ENCODE measurements around the gene ASIP. TPM values are rescaled to one million over a fixed set of nuclear protein-coding genes. Genes with fewer than 3 reads are reported as not detected.
"Not testable (repeated sequence)": the region's sequence is repeated elsewhere in the genome, so short reads cannot be mapped to it uniquely, and the experiment has no call there.

The ASIP gene
- total RNA-seq, 1 donor from 2014 or later = not detected

DNA sequence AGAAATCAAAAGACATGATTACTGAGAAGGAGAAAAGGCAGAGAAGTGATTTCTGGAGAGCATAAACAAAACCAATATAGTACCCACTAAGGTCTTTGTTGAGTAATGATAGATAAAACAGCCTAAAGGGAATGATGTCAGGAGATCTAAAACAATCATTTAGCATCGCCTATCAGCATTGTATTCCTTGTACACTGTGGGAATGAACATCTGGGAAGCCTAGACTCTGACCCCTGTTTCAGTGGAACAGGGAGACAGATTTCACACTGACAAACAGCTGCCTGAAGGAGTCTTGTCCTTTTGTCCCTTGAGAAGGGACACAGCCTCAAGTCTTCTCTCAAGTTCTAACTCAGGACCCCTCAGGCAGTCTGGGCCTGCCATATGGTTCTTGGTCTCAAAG is 1.7 kb downstream of the ASIP start:
- intact Hi-C loops (cut with micrococcal nuclease) = no loop called here

DNA sequence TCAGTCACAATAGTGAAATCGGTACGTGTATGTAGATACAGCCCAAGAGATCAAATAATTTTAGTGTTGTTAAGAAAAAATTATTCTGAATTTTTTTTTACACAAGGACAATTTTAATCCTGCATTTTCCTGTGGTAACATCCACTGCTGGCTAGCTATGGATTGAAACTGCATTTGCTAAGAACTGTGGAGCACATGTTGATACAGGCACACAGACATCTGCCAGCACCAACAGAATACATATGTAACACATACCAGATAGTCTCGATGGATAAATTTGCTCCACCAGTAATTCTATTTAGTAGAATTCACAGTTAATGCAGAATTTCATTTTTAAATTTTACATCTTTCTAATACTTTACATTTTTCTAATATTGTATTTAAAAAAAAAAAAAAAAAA is 2.2 kb downstream of the ASIP start:
- intact Hi-C loops (cut with micrococcal nuclease) = no loop called here

- intact Hi-C loops (cut with micrococcal nuclease) = no loop called here
Measured at GRCh38 chr20:34246126-34246626, 5.0 kb downstream of the ASIP start.

- intact Hi-C loops (cut with micrococcal nuclease) = no loop called here
Measured at GRCh38 chr20:34249291-34249690, 8.1 kb downstream of the ASIP start.

DNA sequence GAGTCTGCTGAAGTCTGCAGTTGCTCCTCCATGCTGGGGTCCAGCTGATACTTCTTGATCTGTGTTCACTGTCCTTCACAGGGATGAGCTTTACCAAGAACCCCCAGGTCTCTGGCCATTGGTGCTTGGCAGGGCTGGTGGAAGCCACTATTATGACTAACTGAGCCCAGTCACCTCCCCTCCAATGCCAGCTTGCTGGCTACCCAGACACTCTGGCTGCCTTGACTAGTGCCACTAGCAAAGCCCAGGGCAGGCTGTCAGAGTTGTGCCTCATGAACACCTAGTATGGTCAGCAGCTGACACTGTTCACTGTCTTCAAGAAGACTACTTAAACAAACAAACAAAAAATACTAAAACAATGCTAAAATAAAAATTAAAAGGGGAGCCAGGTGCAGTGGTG is 8.8 kb downstream of the ASIP start:
- intact Hi-C loops (cut with micrococcal nuclease) = no loop called here

DNA sequence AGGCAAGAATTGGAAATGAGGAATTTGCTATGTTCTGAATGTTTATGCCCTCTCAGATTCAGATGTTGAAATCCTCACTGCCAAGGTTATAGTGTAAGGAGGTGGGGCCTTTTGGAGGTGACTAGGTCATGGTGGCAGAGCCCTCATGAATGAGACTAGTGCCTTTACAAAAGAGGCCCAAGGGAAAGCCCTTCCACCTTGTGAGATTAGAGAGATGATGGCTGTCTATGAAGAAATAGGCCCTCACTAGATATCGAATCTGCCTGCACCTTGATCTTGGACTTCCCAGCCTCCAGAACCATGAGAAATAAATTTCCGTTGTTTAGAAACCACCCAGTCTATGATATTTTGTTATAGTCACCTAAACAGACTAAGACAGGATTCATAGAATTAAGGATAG is 10.4 kb downstream of the ASIP start:
- intact Hi-C loops (cut with micrococcal nuclease) = no loop called here

DNA sequence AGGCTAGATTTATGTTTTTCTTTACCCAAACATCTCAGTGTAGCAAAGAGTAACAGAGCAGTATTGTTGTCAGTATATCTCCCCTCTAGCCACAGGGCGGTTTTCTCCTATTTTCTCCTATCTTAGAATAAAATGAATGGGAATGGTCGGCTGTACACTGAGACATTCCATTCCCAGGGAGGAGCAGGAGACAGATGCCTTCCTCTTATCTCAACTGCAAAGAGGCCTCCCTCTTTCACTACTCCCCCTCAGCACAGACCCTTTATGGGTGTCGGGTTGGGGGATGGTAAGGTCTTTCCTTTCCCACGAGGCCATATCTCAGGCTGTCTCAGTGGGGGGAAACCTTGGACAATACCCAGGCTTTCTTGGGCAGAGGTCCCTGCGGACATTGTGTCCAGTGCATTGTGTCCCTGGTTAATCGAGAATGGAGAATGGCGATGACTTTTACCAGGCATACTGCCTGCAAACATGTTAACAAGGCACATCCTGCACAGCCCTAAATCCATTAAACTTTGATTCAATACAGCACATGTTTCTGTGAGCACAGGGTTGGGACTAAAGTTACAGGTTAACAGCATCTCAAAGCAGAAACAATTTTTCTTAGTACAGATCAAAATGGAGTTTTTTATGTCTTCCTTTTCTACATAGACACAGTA is 11.3 kb downstream of the ASIP start:
- intact Hi-C loops (cut with micrococcal nuclease) = not testable (repeated sequence)

DNA sequence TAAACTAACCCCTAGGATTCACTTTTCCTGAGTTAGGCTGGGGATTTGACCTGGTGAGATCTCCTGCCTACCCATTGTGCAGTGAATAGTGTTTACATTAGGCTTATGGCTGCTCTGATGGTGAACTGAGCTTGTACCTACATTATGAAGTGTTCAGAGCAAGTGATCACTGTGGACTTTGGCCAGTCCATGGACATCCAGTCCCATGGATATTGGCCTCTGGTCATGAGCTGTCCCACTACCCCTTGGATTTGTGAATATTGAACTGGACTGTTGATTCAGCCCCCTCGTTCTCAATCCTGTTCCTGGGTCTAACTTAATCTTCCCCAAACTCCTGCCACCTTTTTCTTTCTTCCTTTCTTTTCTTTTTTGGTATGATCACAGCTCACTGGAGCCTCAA is 13.8 kb downstream of the ASIP start:
- intact Hi-C loops (cut with micrococcal nuclease) = no loop called here

DNA sequence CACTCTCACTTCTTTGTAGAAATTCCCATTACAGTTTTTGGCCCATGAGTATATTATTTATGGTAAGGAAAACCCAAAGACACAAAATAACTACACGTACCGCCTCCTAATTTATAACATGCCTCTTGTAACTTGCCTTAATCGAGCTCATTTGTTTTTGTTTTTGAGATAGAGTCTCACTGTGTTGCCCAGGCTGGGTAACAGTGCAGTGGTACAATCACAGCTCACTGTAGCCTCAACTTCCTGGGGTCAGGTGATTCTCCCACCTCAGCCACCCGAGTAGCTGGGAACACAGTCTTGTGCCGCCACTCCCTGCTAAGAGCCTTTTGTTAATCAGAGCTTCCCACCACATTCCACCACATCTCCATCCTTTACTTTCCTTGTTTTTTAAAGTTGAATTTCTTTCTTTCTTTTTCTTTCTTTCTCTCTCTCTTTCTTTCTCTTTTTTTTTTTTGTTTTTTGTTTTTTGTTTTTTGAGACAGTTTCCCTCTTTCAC is 15.5 kb downstream of the ASIP start:
- intact Hi-C loops (cut with micrococcal nuclease) = no loop called here

DNA sequence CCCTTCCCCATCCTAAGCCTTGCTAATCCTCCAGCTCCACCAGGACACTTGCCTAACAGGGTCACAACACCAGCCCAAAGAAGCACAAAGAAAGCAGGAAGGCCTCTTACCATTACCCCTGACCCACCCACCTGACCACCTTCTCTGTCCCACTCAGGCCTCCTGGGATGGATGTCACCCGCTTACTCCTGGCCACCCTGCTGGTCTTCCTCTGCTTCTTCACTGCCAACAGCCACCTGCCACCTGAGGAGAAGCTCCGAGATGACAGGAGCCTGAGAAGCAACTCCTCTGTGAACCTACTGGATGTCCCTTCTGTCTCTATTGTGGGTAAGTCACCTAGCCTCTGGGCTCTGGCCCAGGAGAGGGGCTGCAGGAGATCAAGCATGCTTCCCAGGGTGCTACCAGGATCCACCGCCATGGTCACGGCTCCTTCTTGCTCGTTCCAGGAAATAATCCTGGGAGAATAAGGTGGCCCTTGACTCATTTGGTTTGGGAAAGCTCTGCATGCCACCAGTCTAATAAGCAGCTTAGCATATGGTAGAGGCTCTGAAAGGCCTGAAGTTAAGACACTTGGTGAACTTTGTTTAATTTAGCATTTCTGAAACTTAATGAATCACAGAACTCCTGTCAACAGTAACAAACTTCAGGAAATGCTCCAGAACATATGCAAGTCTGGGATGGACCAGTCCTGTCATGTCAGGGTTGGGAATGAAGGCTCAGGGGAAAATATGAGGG is 19.2 kb downstream of the ASIP start:
- intact Hi-C loops (cut with micrococcal nuclease) = no loop called here

DNA sequence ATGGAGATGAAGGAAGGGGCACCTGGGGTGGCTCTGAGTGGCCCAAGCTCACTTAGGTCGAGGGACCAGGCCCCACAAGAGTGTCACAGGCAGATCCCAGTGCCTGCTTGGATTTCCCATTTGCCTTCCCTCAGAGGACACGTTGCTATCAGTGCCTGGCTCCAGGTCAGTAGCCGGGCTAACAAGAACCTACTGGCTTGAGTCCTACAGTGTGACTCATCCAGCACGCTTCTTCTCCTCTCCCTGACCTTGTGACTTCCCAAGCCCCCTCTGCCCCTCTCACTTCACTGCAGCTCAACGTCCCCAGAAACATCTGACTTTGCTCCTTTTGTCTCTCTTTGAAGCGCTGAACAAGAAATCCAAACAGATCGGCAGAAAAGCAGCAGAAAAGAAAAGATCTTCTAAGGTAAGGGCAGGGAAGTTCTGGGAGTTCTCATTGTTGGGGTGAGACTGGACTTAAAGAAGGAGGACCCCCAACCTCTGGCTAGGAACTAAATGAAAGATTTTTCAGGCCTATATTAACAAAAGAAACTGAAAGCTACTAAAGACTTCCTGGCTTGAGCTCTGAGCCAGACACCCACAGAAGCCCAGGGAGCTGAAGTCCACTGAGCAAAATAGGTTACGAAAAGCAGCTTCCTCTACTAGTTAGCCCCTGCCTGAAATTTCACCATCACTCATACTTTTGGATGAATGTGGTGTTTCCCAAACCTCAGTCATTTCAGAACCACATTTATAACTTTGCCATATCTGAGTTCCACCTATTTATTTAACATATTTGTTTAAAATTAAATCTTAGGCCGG is 21.5 kb downstream of the ASIP start:
- intact Hi-C loops (cut with micrococcal nuclease) = no loop called here

DNA sequence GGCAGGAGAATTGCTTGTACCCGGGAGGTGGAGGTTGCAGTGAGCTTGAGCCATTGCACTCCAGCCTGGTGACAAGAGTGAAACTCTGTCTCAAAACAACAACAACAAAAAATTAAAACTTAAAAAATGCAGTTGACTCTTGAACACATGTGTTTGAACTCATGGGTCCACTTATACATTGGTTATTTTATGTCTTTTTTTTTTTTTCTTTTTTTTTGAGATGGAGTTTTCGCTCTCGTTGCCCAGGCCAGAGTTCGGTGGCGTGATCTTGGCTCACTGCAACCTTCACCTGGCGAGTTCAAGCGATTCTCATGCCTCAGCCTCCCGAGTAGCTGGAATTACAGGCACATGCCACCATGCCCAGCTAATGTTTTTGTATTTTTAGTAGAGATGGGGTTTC is 22.2 kb downstream of the ASIP start:
- intact Hi-C loops (cut with micrococcal nuclease) = not testable (repeated sequence)

DNA sequence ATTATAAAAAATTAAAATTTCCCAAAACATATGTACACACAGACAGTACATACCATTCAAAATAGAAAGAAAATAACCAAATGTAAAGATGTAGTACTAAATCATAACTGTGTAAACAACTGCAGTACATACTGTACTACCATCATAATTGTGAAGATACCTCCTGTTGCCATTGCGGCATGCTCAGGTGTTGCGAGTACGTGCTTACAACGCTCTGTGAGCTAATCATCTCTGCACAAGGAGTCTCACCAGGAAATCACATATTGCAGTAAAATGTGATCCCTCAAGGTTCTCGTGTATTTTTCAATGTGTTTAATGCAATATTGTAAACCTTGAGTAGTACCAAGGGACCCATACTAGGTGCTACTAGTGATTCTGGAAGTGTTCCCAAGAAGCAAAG is 22.9 kb downstream of the ASIP start:
- intact Hi-C loops (cut with micrococcal nuclease) = no loop called here

DNA sequence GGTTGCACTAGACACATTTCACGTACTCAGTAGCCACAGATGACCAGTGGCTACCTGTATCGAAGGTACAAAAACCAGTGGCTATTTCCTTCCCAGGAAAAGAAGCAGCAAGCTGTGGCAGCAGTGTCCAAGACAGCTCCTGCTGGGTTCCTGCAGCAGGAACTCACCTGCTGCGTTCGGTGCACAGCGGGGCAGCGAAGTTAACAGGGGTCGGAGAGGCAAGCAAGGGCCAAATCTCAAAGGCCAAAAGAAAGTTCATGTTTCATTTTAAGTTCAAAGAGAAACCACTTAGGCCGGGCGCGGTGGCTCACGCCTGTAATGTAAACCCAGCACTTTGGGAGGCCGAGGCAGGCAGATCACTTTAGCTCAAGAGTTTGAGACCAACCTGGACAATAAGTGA is 26.9 kb downstream of the ASIP start:
- intact Hi-C loops (cut with micrococcal nuclease) = no loop called here

GRCh38 chr20:34268851-34269636 is 27.8 kb downstream of the ASIP start:
- intact Hi-C loops (cut with micrococcal nuclease) = no loop called here

GRCh38 chr20:34269996-34270627 is 28.9 kb downstream of the ASIP start:
- intact Hi-C loops (cut with micrococcal nuclease) = no loop called here

GRCh38 chr20:34271956-34272355 is 30.7 kb downstream of the ASIP start:
- intact Hi-C loops (cut with micrococcal nuclease) = no loop called here

DNA sequence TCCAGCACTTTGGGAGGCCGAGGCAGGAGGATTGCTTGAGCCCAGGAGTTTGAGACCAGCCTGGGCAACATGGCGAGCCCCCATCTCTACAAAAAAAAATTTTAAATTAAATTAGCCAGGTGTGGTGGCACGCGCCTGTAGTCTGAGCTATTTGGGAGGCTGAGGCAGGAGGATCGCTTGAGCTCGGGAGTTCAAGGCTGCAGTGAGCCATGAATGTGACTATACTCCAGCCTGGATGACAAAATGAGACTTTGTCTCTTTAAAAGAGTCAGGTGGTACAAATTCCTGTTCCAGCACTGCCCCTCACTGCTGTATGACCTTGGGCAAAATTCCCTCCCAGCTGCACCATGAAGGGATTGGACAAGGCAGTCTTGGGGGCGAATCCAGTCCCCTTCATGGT is 33.5 kb downstream of the ASIP start:
- intact Hi-C loops (cut with micrococcal nuclease) = no loop called here

DNA sequence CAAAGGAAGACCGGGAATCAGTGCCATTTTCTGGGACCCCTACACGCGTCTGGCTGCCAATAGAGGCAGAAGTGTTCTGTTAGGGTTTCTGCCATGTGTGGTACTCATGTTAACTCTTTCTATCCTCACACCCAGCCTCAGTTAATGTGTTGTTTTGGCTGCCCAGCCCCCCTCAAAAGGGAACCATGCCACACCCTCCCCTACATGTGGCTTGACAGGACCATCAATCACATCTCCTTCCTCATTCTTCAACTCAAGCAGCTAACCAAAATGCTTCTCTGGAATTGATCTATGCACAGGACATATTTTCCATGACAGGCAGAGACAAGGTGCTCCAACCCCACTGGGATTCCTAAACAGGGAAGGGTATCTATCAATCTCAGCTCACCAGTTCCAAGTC is 40.0 kb downstream of the ASIP start:
- intact Hi-C loops (cut with micrococcal nuclease) = no loop called here

DNA sequence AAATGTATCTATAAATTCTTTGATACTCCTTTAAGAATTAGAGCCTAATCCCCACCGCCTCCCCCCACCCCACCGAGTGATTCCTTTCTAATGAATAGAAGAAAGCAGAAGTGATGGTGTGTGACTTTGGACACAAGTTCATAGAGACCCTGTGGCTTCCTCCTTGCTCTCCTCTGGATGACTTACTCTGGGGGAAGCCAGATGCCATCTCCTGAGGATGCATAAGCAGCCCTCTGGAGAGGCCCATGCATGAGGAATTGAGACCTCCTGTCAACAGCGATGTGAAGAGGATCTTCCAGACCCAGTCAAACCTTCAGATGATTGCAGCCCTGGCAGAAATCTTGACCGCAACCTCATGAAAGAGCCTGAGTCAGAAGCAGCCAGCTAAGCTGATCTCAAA is 40.8 kb downstream of the ASIP start:
- intact Hi-C loops (cut with micrococcal nuclease) = no loop called here

DNA sequence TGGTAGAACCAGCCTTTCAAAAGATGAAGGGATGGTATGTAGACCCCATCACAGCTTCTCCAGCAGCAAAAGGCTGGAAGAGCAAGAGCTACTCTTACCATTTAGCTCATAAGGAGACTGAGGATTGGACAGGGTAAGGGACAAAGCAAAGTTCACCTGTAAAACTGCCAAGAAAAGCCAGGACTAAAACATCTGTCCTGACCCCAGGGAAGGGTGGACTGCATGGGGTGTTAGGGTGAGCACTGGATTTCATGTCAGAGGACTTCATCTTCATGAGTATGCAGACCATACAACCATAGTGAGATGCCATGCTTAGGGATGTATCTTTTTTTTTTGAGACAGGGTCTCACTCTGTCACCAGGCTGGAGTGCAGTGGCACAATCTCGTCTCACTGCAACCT is 42.6 kb downstream of the ASIP start:
- intact Hi-C loops (cut with micrococcal nuclease) = no loop called here

All from T-helper 2 cell treated with Interferon-gamma antibody and Interleukin-4, amounts not matched to agents 100 ng/mL and 5 ng/mL, for 36 hours (primary cell).